Ishikawa (cell line): ENCODE results near the gene PEX11G.

ENCODE experiments used
- CEBPB ChIP-seq: IDR thresholded peaks from 2 replicates; pipeline ENCODE4 v1.6.1; 2012
- CREB1 ChIP-seq: IDR thresholded peaks from 2 replicates; pipeline ENCODE4 v1.6.1; 2012; ENCODE audit warnings: low read depth
- EGR1 ChIP-seq: IDR thresholded peaks from 2 replicates; pipeline ENCODE4 v1.6.1; 2012
- EP300 ChIP-seq: IDR thresholded peaks from 2 replicates; pipeline ENCODE4 v1.6.1; 2012; ENCODE audit warnings: borderline replicate concordance
- FOXM1 ChIP-seq: IDR thresholded peaks from 2 replicates; pipeline ENCODE4 v1.6.1; 2012; ENCODE audit warnings: low read depth, borderline replicate concordance
- NFIC ChIP-seq: IDR thresholded peaks from 2 replicates; pipeline ENCODE4 v1.6.1; 2012
- RAD21 ChIP-seq: IDR thresholded peaks from 2 replicates; pipeline ENCODE4 v1.6.1; 2012; ENCODE audit warnings: low read depth
- TAF1 ChIP-seq: IDR thresholded peaks from 2 replicates; pipeline ENCODE4 v1.6.1; 2012; ENCODE audit warnings: low read depth, mild to moderate bottlenecking
- TCF12 ChIP-seq: IDR thresholded peaks from 2 replicates; pipeline ENCODE4 v1.6.1; 2012; ENCODE audit warnings: low read depth
- TEAD4 ChIP-seq: IDR thresholded peaks from 2 replicates; pipeline ENCODE4 v1.6.1; 2012
- YY1 ChIP-seq: IDR thresholded peaks from 2 replicates; pipeline ENCODE4 v1.6.1; 2012; ENCODE audit warnings: low read depth
- ZBTB7A ChIP-seq: IDR thresholded peaks from 2 replicates; pipeline ENCODE4 v1.6.1; 2012; ENCODE audit warnings: low read depth
- TF ChIP-seq, protein P1 (sequence below): IDR thresholded peaks from 2 replicates; pipeline ENCODE4 v1.6.1; 2012
- TF ChIP-seq, protein P2 (sequence below): IDR thresholded peaks from 2 replicates; pipeline ENCODE4 v1.6.1; 2012; ENCODE audit warnings: low read depth, mild to moderate bottlenecking
- TF ChIP-seq, protein P3 (sequence below): IDR thresholded peaks from 2 replicates; pipeline ENCODE4 v1.6.1; 2012

Gene PEX11G

GRCh38 chr19:7526059-7526929, 37.5 kb upstream of the PEX11G start:
- no peak for TF ChIP-seq TCF12
- no peak for TF ChIP-seq NFIC
- no peak for TF ChIP-seq CEBPB
- TF ChIP-seq EP300: no peak
- TF ChIP-seq, protein P1, sequence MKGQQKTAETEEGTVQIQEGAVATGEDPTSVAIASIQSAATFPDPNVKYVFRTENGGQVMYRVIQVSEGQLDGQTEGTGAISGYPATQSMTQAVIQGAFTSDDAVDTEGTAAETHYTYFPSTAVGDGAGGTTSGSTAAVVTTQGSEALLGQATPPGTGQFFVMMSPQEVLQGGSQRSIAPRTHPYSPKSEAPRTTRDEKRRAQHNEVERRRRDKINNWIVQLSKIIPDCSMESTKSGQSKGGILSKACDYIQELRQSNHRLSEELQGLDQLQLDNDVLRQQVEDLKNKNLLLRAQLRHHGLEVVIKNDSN: no peak
- no peak for TF ChIP-seq ZBTB7A
- TF ChIP-seq, protein P2, sequence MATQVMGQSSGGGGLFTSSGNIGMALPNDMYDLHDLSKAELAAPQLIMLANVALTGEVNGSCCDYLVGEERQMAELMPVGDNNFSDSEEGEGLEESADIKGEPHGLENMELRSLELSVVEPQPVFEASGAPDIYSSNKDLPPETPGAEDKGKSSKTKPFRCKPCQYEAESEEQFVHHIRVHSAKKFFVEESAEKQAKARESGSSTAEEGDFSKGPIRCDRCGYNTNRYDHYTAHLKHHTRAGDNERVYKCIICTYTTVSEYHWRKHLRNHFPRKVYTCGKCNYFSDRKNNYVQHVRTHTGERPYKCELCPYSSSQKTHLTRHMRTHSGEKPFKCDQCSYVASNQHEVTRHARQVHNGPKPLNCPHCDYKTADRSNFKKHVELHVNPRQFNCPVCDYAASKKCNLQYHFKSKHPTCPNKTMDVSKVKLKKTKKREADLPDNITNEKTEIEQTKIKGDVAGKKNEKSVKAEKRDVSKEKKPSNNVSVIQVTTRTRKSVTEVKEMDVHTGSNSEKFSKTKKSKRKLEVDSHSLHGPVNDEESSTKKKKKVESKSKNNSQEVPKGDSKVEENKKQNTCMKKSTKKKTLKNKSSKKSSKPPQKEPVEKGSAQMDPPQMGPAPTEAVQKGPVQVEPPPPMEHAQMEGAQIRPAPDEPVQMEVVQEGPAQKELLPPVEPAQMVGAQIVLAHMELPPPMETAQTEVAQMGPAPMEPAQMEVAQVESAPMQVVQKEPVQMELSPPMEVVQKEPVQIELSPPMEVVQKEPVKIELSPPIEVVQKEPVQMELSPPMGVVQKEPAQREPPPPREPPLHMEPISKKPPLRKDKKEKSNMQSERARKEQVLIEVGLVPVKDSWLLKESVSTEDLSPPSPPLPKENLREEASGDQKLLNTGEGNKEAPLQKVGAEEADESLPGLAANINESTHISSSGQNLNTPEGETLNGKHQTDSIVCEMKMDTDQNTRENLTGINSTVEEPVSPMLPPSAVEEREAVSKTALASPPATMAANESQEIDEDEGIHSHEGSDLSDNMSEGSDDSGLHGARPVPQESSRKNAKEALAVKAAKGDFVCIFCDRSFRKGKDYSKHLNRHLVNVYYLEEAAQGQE: no peak
- TF ChIP-seq TAF1: no peak

- TF ChIP-seq CEBPB (no peak), TEAD4 (no peak), EP300 (no peak), TCF12 (no peak), RAD21 (no peak), EGR1 (no peak), ZBTB7A (no peak), CREB1 (no peak), YY1 (no peak), TAF1 (no peak), NFIC (no peak)
- TF ChIP-seq, protein P3, sequence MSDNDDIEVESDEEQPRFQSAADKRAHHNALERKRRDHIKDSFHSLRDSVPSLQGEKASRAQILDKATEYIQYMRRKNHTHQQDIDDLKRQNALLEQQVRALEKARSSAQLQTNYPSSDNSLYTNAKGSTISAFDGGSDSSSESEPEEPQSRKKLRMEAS: no peak
- TF ChIP-seq, protein P1: no peak
- TF ChIP-seq, protein P2: no peak
Observed at GRCh38 chr19:7524992-7525739, 36.3 kb upstream of the PEX11G start.

- TF ChIP-seq, protein P3: no peak
- TF ChIP-seq RAD21: no peak
- no peak for TF ChIP-seq TEAD4
- TF ChIP-seq CREB1: no peak
- TF ChIP-seq EP300: no peak
- TF ChIP-seq TAF1: no peak
- no peak for TF ChIP-seq FOXM1
- TF ChIP-seq YY1: no peak
- TF ChIP-seq, protein P1: no peak
- TF ChIP-seq NFIC: no peak
- TF ChIP-seq EGR1: no peak
- no peak for TF ChIP-seq CEBPB
- no peak for TF ChIP-seq TCF12
- TF ChIP-seq, protein P2: no peak
- no peak for TF ChIP-seq ZBTB7A
Observed at GRCh38 chr19:7524523-7524922, 35.7 kb upstream of the PEX11G start.
